Neural crest cell (in vitro differentiated cells): ENCODE measurements around the gene KCNC1. TPM values are rescaled to one million over a fixed set of nuclear protein-coding genes. Genes with fewer than 3 reads are reported as not detected.

Experiments
- DNase-seq: peaks from one replicate; pipeline ENCODE4 v3.0.0; 2021; ENCODE audit warnings: low read depth, mixed read lengths, low spot score
- H3K27ac Mint-ChIP-seq: one replicate; pipeline ENCODE4 v1.8.0; 2021; ENCODE audit warnings: mild to moderate bottlenecking, mixed read lengths; ENCODE audit not compliant: unreplicated experiment
- H3K27me3 Mint-ChIP-seq: 2 replicates; pipeline ENCODE4 v1.8.0; 2021; ENCODE audit warnings: low read depth, mild to moderate bottlenecking, mixed read lengths
- H3K36me3 Mint-ChIP-seq: 2 replicates; pipeline ENCODE4 v1.8.0; 2021; ENCODE audit warnings: low read depth, mild to moderate bottlenecking, mixed read lengths
- H3K4me1 Mint-ChIP-seq: 2 replicates; pipeline ENCODE4 v1.8.0; 2021; ENCODE audit warnings: mixed read lengths
- H3K4me3 Mint-ChIP-seq: one replicate; pipeline ENCODE4 v1.8.0; 2021; ENCODE audit warnings: mild to moderate bottlenecking, mixed read lengths
- H3K9me3 Mint-ChIP-seq: 2 replicates; pipeline ENCODE4 v1.8.0; 2021; ENCODE audit warnings: mixed read lengths
- total RNA-seq: library from RNA; stranded (reverse); gene quantifications from 2 replicates; pipeline ENCODE4 v1.2.1, GENCODE V29; 2021
- TF ChIP-seq, protein P1 (sequence below): fragments of 200-600 bp; sonication (generic); conservative IDR thresholded peaks from 2 replicates; pipeline ENCODE4 v1.5.0; 2021; ENCODE audit warnings: antibody characterized with exemption, mild to moderate bottlenecking

Gene KCNC1
- total RNA-seq, 1 donor from 2014 or later: 10.2 TPM

DNA sequence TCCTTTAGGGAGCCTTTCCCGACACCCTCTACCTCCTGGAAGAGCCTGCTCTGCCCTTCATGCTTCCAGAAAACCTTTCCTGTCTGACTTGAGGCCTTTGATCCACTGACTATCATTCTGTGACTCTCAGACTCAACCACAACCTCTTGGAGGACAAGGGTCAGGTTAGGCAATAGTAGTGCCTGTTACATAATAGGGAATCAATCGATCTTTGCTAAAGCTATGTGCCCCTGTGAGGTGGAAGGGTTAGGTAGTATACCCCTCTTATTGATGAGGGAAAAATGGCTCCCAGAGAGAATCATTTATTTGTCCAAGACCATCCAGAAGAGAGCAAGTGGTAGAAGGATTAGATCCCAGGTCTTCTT, 16.2 kb downstream of the KCNC1 start:
- no peak overlapping the region for H3K27ac Mint-ChIP-seq
- H3K36me3 Mint-ChIP-seq: no peaks in the 10 kb centered on the region
- H3K4me1 Mint-ChIP-seq: no peaks in the 10 kb centered on the region
- H3K9me3 Mint-ChIP-seq: no peaks in the 10 kb centered on the region
- TF ChIP-seq, protein P1, sequence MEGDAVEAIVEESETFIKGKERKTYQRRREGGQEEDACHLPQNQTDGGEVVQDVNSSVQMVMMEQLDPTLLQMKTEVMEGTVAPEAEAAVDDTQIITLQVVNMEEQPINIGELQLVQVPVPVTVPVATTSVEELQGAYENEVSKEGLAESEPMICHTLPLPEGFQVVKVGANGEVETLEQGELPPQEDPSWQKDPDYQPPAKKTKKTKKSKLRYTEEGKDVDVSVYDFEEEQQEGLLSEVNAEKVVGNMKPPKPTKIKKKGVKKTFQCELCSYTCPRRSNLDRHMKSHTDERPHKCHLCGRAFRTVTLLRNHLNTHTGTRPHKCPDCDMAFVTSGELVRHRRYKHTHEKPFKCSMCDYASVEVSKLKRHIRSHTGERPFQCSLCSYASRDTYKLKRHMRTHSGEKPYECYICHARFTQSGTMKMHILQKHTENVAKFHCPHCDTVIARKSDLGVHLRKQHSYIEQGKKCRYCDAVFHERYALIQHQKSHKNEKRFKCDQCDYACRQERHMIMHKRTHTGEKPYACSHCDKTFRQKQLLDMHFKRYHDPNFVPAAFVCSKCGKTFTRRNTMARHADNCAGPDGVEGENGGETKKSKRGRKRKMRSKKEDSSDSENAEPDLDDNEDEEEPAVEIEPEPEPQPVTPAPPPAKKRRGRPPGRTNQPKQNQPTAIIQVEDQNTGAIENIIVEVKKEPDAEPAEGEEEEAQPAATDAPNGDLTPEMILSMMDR: no peak
- no peaks in the 10 kb centered on the region for H3K27me3 Mint-ChIP-seq
- DNase-seq: no peak
- no peak overlapping the region for H3K4me3 Mint-ChIP-seq

DNA sequence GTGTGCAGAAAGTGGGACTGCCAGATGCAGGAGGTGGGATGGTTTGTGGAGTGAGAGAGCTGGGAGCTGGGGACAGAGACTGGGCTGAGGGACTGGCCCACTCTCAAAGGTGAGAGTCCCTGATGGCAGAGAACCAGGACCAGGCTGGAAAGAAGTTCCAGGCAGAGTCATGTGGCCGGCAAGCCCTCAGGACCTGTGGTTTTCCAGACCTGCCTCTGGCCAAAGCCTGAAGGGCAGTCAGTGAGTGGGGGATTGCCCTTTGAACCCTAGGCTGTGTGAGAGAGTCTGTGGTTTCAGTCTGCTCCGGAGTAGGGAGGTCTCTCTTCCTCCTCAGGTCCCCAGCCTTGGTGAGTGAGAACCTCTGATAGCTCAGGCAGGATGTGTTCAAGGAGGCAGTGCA, 17.0 kb downstream of the KCNC1 start:
- Mint-ChIP-seq H3K4me3 (no peak overlapping the region), H3K36me3 (no peaks in the 10 kb centered on the region), H3K4me1 (no peaks in the 10 kb centered on the region), H3K9me3 (no peaks in the 10 kb centered on the region), H3K27me3 (no peaks in the 10 kb centered on the region), H3K27ac (no peak overlapping the region)
- no peak for DNase-seq
- TF ChIP-seq, protein P1: no peak

DNA sequence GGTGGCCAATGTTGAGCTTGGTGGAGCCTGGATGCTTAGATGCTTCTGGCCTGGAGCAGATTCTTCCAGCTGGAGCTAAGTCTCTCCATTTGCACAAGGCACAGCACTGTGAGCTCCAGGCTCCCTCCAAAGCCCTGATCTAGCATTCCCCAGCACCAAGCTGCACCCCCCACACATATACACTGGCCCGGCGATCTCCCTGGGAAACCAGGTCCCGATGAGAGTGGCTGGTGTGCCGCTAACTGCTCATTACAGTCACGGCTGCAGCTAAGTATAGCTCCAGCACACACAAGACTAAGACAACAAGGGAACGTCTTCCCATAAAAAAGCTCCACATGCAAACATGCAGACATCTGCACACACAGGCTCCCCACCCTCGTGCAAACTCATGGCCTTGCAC, 17.6 kb downstream of the KCNC1 start:
- no peaks in the 10 kb centered on the region for H3K27me3 Mint-ChIP-seq
- H3K36me3 Mint-ChIP-seq: no peaks in the 10 kb centered on the region
- H3K4me3 Mint-ChIP-seq: no peak overlapping the region
- no peak overlapping the region for H3K27ac Mint-ChIP-seq
- no peaks in the 10 kb centered on the region for H3K4me1 Mint-ChIP-seq
- no peak for DNase-seq
- TF ChIP-seq, protein P1: no peak
- no peaks in the 10 kb centered on the region for H3K9me3 Mint-ChIP-seq

DNA sequence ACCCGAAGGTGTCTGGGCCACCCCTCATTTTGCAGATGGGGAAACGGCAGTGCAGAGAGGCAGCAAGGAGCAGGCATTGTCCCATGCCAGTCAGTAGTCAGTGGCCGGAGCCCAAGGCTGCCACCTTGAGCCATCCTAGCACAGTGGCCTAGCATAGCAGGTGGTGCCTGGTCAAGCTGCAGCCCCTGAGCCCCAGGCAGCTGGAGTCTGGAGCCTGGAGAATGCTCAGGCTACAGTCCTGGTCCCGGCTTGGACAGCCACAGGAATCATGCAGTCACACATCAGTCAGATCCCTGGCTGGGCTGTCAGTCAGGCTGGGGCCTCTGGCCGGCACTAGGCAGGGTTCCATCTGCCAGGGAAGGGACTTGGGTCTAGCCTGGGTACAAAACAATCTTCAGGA, 18.6 kb downstream of the KCNC1 start:
- Mint-ChIP-seq H3K27ac (no peak overlapping the region), H3K9me3 (peaks cover under 1% of the 10 kb centered on the region), H3K4me3 (no peak overlapping the region), H3K4me1 (no peaks in the 10 kb centered on the region), H3K27me3 (no peaks in the 10 kb centered on the region), H3K36me3 (no peaks in the 10 kb centered on the region)
- TF ChIP-seq, protein P1: no peak
- no peak for DNase-seq

DNA sequence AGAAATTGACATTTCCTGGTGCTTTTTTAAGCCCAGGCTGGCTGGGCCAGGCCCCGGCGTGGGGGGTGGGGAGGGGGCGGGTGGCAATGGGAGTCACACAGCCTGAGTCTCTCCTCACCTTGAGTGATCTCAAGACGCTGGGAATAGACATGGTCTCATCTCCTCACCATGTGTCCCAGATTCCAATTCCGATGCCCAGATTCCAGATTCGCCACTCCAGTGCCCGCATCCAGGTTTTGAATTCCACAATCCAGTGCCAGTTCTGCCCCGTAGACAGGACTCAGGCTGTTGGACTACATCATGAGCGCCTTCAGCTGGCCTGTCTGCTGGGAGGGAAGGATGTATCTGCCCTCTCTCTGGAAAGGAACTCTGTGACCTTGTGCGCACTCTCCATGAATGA, 19.1 kb downstream of the KCNC1 start:
- DNase-seq: no peak
- no peaks in the 10 kb centered on the region for H3K27me3 Mint-ChIP-seq

More for the DNA sequence above, 19.1 kb downstream of the KCNC1 start:
- Mint-ChIP-seq H3K36me3 (no peaks in the 10 kb centered on the region), H3K9me3 (peaks cover 3% of the 10 kb centered on the region), H3K27ac (no peak overlapping the region), H3K4me3 (no peak overlapping the region), H3K4me1 (no peaks in the 10 kb centered on the region)
- TF ChIP-seq, protein P1: no peak
